ENCODE results near the gene TSHB.

The TSHB gene

DNA sequence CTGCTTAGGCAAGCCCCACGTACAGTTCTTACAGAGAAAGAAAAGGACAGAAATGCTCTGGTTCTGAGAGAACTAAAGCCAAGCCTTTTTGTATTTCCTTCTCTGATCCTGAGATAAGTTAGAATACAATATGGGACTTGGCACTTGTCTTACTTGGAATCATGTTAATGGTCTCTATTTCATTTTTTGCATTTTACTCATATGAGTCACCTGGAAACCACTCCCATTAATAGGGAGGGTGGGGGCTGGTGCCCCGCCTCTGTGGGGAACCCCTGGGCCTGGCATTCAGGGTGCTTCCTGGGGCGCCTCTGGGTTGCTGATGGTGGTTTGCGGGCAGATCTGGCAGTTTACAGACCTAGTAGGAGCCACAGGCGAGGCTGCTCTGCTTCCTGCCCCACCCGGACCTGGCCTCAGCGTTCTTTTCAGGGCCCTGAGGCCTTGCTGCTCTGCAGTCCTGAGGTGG, 32.9 kb downstream of the TSHB start:
- H4K8ac ChIP-seq (ENCODE audit: low read length), result no peak overlapping the region
- H2BK5ac ChIP-seq (ENCODE audit: low read depth, low read length, poor library complexity, severe bottlenecking), result no peak overlapping the region
- no peaks in the 10 kb centered on the region for H3K9me3 ChIP-seq (ENCODE audit: control insufficient read depth, low read length)
- no peak overlapping the region for H3K23ac ChIP-seq (ENCODE audit: low read length in 2 of 2)
- no peak overlapping the region for H3K4me3 ChIP-seq (ENCODE audit: insufficient read depth in 1 of 2, low read depth in 1 of 2, low read length in 2 of 2)
- no peak overlapping the region for H3K14ac ChIP-seq (ENCODE audit: low read length in 2 of 2)
- peak overlapping the region; percentile 84 for H2AK5ac ChIP-seq (ENCODE audit: low read length, severe bottlenecking)
- H3K79me1 ChIP-seq (replicated peaks; ENCODE audit: low read length, poor library complexity, severe bottlenecking), result no peaks in the 10 kb centered on the region
- peak overlapping the region; percentile 73 for H3K27ac ChIP-seq (ENCODE audit: low read length, poor library complexity, severe bottlenecking)
- H3K4ac ChIP-seq (ENCODE audit: low read depth in 1 of 2, low read length in 2 of 2), result no peak overlapping the region
- H3K18ac ChIP-seq (ENCODE audit: low read depth in 1 of 2, low read length in 2 of 2), result no peak overlapping the region
- H2BK12ac ChIP-seq (ENCODE audit: low read length in 2 of 2), result no peak overlapping the region
- no peak overlapping the region for H4K91ac ChIP-seq (ENCODE audit: low read length)
- H3K9ac ChIP-seq (ENCODE audit: low read length), result no peak overlapping the region
- WGBS, result 57% methylated on average over 6 of the region's 7 CpGs
- DNase-seq, result no peak
- peaks cover 14% of the 10 kb centered on the region for H3K4me1 ChIP-seq (ENCODE audit: control insufficient read depth, insufficient read depth, low read depth, low read length)
- H3K36me3 ChIP-seq (ENCODE audit: control insufficient read depth in 1 of 2, insufficient read depth in 2 of 2, low read depth in 1 of 2, low read length in 2 of 2), result no peaks in the 10 kb centered on the region
- H2AFZ ChIP-seq (ENCODE audit: low read depth, low read length), result no peak overlapping the region
- no peaks in the 10 kb centered on the region for H3K27me3 ChIP-seq (ENCODE audit: control insufficient read depth in 1 of 2, insufficient read depth in 1 of 2, low read length in 2 of 2)
- H3K4me2 ChIP-seq (ENCODE audit: low read length, poor library complexity, severe bottlenecking), result peak overlapping the region; percentile 11
- no peak overlapping the region for H2BK15ac ChIP-seq (ENCODE audit: low read depth, poor library complexity, severe bottlenecking)
- no peak overlapping the region for H2BK120ac ChIP-seq (ENCODE audit: low read depth, low read length)

- H2AK5ac ChIP-seq (ENCODE audit: low read length, severe bottlenecking), result no peak overlapping the region
- no peak overlapping the region for H3K4ac ChIP-seq (ENCODE audit: low read depth in 1 of 2, low read length in 2 of 2)
- no peaks in the 10 kb centered on the region for H3K36me3 ChIP-seq (ENCODE audit: control insufficient read depth in 1 of 2, insufficient read depth in 2 of 2, low read depth in 1 of 2, low read length in 2 of 2)
- peaks cover 0 to 4% of the 10 kb centered on the region in 2 experiments for H3K27me3 ChIP-seq (ENCODE audit: control insufficient read depth in 1 of 2, insufficient read depth in 1 of 2, low read length in 2 of 2)
- no peak overlapping the region for H3K18ac ChIP-seq (ENCODE audit: low read depth in 1 of 2, low read length in 2 of 2)
- H3K14ac ChIP-seq (ENCODE audit: low read length in 2 of 2), result no peak overlapping the region
- H2BK5ac ChIP-seq (ENCODE audit: low read depth, low read length, poor library complexity, severe bottlenecking), result no peak overlapping the region
- H3K27ac ChIP-seq (ENCODE audit: low read length, poor library complexity, severe bottlenecking), result no peak overlapping the region
- no peak overlapping the region for H2BK12ac ChIP-seq (ENCODE audit: low read length in 2 of 2)
- H2AFZ ChIP-seq (ENCODE audit: low read depth, low read length), result no peak overlapping the region
- no peaks in the 10 kb centered on the region for H3K79me1 ChIP-seq (replicated peaks; ENCODE audit: low read length, poor library complexity, severe bottlenecking)
- no peak overlapping the region for H2BK15ac ChIP-seq (ENCODE audit: low read depth, poor library complexity, severe bottlenecking)
- H3K23ac ChIP-seq (ENCODE audit: low read length in 2 of 2), result no peak overlapping the region
- H2BK120ac ChIP-seq (ENCODE audit: low read depth, low read length), result no peak overlapping the region
- DNase-seq, result no peak
- H4K8ac ChIP-seq (ENCODE audit: low read length), result no peak overlapping the region
- H3K4me1 ChIP-seq (ENCODE audit: control insufficient read depth, insufficient read depth, low read depth, low read length), result peaks cover 20% of the 10 kb centered on the region
- no peaks in the 10 kb centered on the region for H3K9me3 ChIP-seq (ENCODE audit: control insufficient read depth, low read length)
- no peak overlapping the region for H3K9ac ChIP-seq (ENCODE audit: low read length)
- WGBS, result 75% methylated on average over 4 of the region's 7 CpGs
- no peak overlapping the region for H3K4me3 ChIP-seq (ENCODE audit: insufficient read depth in 1 of 2, low read depth in 1 of 2, low read length in 2 of 2)
- no peak overlapping the region for H3K4me2 ChIP-seq (ENCODE audit: low read length, poor library complexity, severe bottlenecking)
- no peak overlapping the region for H4K91ac ChIP-seq (ENCODE audit: low read length)
Observed at GRCh38 chr1:115063228-115063901, 33.7 kb downstream of the TSHB start.

- H3K9ac ChIP-seq (ENCODE audit: low read length), result no peak overlapping the region
- DNase-seq, result no peak
- no peak overlapping the region for H3K18ac ChIP-seq (ENCODE audit: low read depth in 1 of 2, low read length in 2 of 2)
- no peak overlapping the region for H3K4me3 ChIP-seq (ENCODE audit: insufficient read depth in 1 of 2, low read depth in 1 of 2, low read length in 2 of 2)
- peaks cover 23% of the 10 kb centered on the region for H3K4me1 ChIP-seq (ENCODE audit: control insufficient read depth, insufficient read depth, low read depth, low read length)
- WGBS, result 95% methylated on average over 3 of the region's 3 CpGs
- no peak overlapping the region for H2AFZ ChIP-seq (ENCODE audit: low read depth, low read length)
- no peak overlapping the region for H3K23ac ChIP-seq (ENCODE audit: low read length in 2 of 2)
- H3K27ac ChIP-seq (ENCODE audit: low read length, poor library complexity, severe bottlenecking), result peak overlapping the region; percentile 35
- H3K14ac ChIP-seq (ENCODE audit: low read length in 2 of 2), result no peak overlapping the region
- no peak overlapping the region for H2BK12ac ChIP-seq (ENCODE audit: low read length in 2 of 2)
- H4K8ac ChIP-seq (ENCODE audit: low read length), result no peak overlapping the region
- H4K91ac ChIP-seq (ENCODE audit: low read length), result no peak overlapping the region
- no peaks in the 10 kb centered on the region for H3K9me3 ChIP-seq (ENCODE audit: control insufficient read depth, low read length)
- no peaks in the 10 kb centered on the region for H3K79me1 ChIP-seq (replicated peaks; ENCODE audit: low read length, poor library complexity, severe bottlenecking)
- H2BK15ac ChIP-seq (ENCODE audit: low read depth, poor library complexity, severe bottlenecking), result no peak overlapping the region
- no peak overlapping the region for H2BK5ac ChIP-seq (ENCODE audit: low read depth, low read length, poor library complexity, severe bottlenecking)
- H3K27me3 ChIP-seq (ENCODE audit: control insufficient read depth in 1 of 2, insufficient read depth in 1 of 2, low read length in 2 of 2), result peaks cover 0 to 4% of the 10 kb centered on the region in 2 experiments
- no peak overlapping the region for H3K4me2 ChIP-seq (ENCODE audit: low read length, poor library complexity, severe bottlenecking)
- H3K4ac ChIP-seq (ENCODE audit: low read depth in 1 of 2, low read length in 2 of 2), result no peak overlapping the region
- H2AK5ac ChIP-seq (ENCODE audit: low read length, severe bottlenecking), result no peak overlapping the region
- H2BK120ac ChIP-seq (ENCODE audit: low read depth, low read length), result no peak overlapping the region
- H3K36me3 ChIP-seq (ENCODE audit: control insufficient read depth in 1 of 2, insufficient read depth in 2 of 2, low read depth in 1 of 2, low read length in 2 of 2), result no peaks in the 10 kb centered on the region
Observed at GRCh38 chr1:115064461-115064860, 34.8 kb downstream of the TSHB start.

DNA sequence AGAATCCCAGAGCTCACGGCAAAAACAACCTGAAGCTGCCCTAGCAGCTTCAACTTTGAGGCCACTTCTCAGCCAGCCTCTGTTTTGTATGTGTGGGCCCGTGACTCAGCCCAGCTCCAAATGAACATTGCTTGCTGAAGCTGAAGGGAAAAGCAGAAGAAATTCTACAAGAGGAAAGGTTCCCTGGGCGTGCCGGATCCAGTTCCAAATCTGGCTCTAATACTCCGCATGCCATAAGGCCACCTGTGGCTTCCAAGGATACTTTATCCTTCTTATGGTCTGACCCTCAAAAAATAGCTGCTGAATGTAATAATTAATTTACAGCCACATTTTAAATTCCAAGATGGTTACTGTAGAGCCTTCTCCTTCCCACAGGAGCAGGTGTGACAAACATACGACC, 35.4 kb downstream of the TSHB start:
- Histone ChIP-seq H3K9me3 (ENCODE audit: control insufficient read depth, low read length) (no peaks in the 10 kb centered on the region), H3K18ac (ENCODE audit: low read depth in 1 of 2, low read length in 2 of 2) (no peak overlapping the region), H2BK120ac (ENCODE audit: low read depth, low read length) (no peak overlapping the region), H3K36me3 (ENCODE audit: control insufficient read depth in 1 of 2, insufficient read depth in 2 of 2, low read depth in 1 of 2, low read length in 2 of 2) (no peaks in the 10 kb centered on the region), H3K79me1 (replicated peaks; ENCODE audit: low read length, poor library complexity, severe bottlenecking) (no peaks in the 10 kb centered on the region), H3K14ac (ENCODE audit: low read length in 2 of 2) (no peak overlapping the region), H4K8ac (ENCODE audit: low read length) (no peak overlapping the region), H3K27me3 (ENCODE audit: control insufficient read depth in 1 of 2, insufficient read depth in 1 of 2, low read length in 2 of 2) (peaks cover 0 to 4% of the 10 kb centered on the region in 2 experiments), H2BK5ac (ENCODE audit: low read depth, low read length, poor library complexity, severe bottlenecking) (no peak overlapping the region), H2AK5ac (ENCODE audit: low read length, severe bottlenecking) (no peak overlapping the region), H2AFZ (ENCODE audit: low read depth, low read length) (no peak overlapping the region), H3K23ac (ENCODE audit: low read length in 2 of 2) (no peak overlapping the region), H4K91ac (ENCODE audit: low read length) (no peak overlapping the region), H3K4me2 (ENCODE audit: low read length, poor library complexity, severe bottlenecking) (no peak overlapping the region), H3K4me1 (ENCODE audit: control insufficient read depth, insufficient read depth, low read depth, low read length) (peaks cover 23% of the 10 kb centered on the region), H3K27ac (ENCODE audit: low read length, poor library complexity, severe bottlenecking) (peak overlapping the region; percentile 35), H3K9ac (ENCODE audit: low read length) (no peak overlapping the region), H2BK15ac (ENCODE audit: low read depth, poor library complexity, severe bottlenecking) (no peak overlapping the region), H2BK12ac (ENCODE audit: low read length in 2 of 2) (no peak overlapping the region), H3K4me3 (ENCODE audit: insufficient read depth in 1 of 2, low read depth in 1 of 2, low read length in 2 of 2) (no peak overlapping the region), H3K4ac (ENCODE audit: low read depth in 1 of 2, low read length in 2 of 2) (no peak overlapping the region)
- WGBS, result 83% methylated on average over 4 of the region's 6 CpGs
- DNase-seq, result no peak
